IgD-negative memory B cell (primary cell): ENCODE data around the gene UBAC2. TPM values are rescaled to one million over a fixed set of nuclear protein-coding genes. Genes with fewer than 3 reads are reported as not detected.

ENCODE experiments used
- H3K27ac Mint-ChIP-seq, 3 donors: one replicate each; pipeline ENCODE4 v1.8.0; 2020 to 2022; ENCODE audit warnings: mild to moderate bottlenecking in 3 of 3, mixed read lengths in 3 of 3, moderate library complexity in 1 of 3
- H3K27me3 Mint-ChIP-seq: one replicate; pipeline ENCODE4 v1.8.0; 2021; ENCODE audit warnings: mixed read lengths
- H3K36me3 Mint-ChIP-seq: one replicate; pipeline ENCODE4 v1.8.0; 2020; ENCODE audit warnings: mild to moderate bottlenecking, mixed read lengths
- H3K4me1 Mint-ChIP-seq, 3 donors: one replicate each; pipeline ENCODE4 v1.8.0; 2020 to 2022; ENCODE audit warnings: mixed read lengths in 3 of 3, mild to moderate bottlenecking in 1 of 3
- H3K4me3 Mint-ChIP-seq, 4 donors: one replicate each; pipeline ENCODE4 v1.8.0; 2020 to 2022; ENCODE audit warnings: mild to moderate bottlenecking in 4 of 4, mixed read lengths in 4 of 4, moderate library complexity in 3 of 4
- H3K9me3 Mint-ChIP-seq, 3 donors: one replicate each; pipeline ENCODE4 v1.8.0; 2020 to 2021; ENCODE audit warnings: mixed read lengths in 3 of 3, mild to moderate bottlenecking in 1 of 3
- polyA plus RNA-seq: library from polyadenylated mRNA; unstranded; fragments of 300-500 nt; fragmentation: Illumina TruSeq; gene quantifications from one replicate; pipeline ENCODE4 v1.2.3, GENCODE V29; 2021

The UBAC2 gene
- polyA plus RNA-seq, 1 donor from 2014 or later = 88.0 TPM

DNA sequence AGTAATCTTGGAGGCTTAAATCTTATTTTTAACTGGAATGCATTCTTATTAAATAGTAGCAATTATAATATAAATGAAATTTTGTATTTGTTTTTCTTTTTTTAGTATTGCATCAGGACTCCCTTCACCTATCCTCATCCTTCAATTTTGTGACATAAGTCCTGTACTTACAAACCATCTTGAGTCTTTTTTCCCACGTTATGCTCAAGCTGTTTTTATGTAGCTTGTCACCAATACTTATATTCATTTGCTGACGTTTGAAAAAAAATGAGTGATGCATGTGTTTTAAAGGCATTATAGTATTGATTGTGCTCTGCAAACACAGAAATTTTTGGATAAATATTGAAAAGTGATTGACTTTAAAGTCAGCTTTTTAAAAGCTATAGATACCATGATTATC lies 56.6 kb downstream of the UBAC2 start:
- peak overlapping the region; percentile 83 to 86 (median 84) for H3K4me3 Mint-ChIP-seq
- H3K27me3 Mint-ChIP-seq = peaks cover 3% of the 10 kb centered on the region
- peaks cover 0 to 1% (median 0%) of the 10 kb centered on the region in 3 donors for H3K9me3 Mint-ChIP-seq
- peaks cover 10% of the 10 kb centered on the region for H3K36me3 Mint-ChIP-seq
- peak overlapping the region in 2 of 3 donors; percentile 31 to 35 for H3K27ac Mint-ChIP-seq
- peaks cover 44 to 60% (median 55%) of the 10 kb centered on the region in 3 donors for H3K4me1 Mint-ChIP-seq

DNA sequence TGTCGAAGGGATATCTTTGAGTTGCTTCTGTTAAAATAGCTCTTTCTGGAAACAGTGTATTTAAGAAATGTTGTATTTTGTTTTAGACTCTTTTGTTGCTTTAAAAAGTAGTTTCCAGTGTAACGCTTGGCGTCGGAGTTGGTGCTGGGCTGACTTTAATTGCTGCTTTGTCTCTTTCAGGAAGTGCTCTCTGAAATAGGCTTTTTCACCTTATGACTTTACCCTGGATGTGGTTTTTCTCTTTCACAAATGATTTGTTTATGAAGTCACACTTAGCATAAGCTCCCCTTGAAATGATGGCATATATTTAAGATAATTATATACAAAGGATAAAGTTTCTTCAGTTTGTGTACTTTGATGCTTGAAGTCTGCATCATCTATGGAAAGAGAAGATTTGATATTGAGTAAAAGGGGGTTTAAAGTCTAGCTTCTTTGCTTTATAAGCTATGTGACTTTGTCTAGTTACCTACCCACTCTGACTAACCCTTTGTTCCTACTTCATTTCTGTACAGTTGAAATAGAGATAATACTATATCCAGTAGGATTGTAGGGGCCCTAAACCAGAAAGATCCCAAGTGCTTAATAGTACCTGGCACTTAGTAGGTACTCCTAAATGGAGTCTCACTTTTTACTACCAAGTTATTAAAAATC lies 57.7 kb downstream of the UBAC2 start, which contains the start of gene GPR18:
Gene GPR18 (minus strand): TSS at position 170 of the 651 bp plus-strand sequence. CDS start 2,507 bp downstream, outside the sequence.
- peak within 1 kb of the TSS; percentile 81 to 96 (median 86) for H3K27ac Mint-ChIP-seq
- peaks cover 10% of the 10 kb centered on the region for H3K36me3 Mint-ChIP-seq
- H3K27me3 Mint-ChIP-seq = peaks cover 3% of the 10 kb centered on the region
- peak within 1 kb of the TSS; percentile 93 to 97 (median 96) for H3K4me3 Mint-ChIP-seq
- H3K4me1 Mint-ChIP-seq = peaks cover 50 to 66% (median 60%) of the 10 kb centered on the region in 3 donors
- H3K9me3 Mint-ChIP-seq = peaks cover 0 to 1% (median 0%) of the 10 kb centered on the region in 3 donors

DNA sequence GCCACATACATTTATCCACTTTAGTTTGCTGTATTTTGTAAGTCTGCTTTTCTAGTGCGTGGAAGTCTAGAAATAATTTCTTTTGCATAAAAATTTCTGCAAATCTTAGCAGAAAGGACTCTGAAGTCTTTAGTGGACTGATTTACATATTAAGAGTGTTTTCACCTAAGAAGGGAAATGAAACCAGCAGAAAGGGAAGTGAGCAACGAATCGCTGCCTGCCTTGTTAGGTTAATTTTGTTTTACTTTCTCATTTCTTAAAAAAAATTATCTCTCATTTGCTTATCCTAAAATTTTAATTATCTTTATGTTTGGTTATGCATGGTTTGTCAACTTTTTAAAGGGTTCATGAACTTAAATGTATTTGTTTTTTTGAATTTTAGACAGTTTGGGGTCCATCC lies 58.3 kb downstream of the UBAC2 start:
- H3K4me1 Mint-ChIP-seq = peaks cover 56 to 68% (median 62%) of the 10 kb centered on the region in 3 donors
- H3K9me3 Mint-ChIP-seq = peaks cover 0 to 1% (median 0%) of the 10 kb centered on the region in 3 donors
- peaks cover 10% of the 10 kb centered on the region for H3K36me3 Mint-ChIP-seq
- peak overlapping the region; percentile 81 to 96 (median 86) for H3K27ac Mint-ChIP-seq
- H3K27me3 Mint-ChIP-seq = peaks cover 3% of the 10 kb centered on the region
- peak overlapping the region; percentile 93 to 97 (median 96) for H3K4me3 Mint-ChIP-seq

DNA sequence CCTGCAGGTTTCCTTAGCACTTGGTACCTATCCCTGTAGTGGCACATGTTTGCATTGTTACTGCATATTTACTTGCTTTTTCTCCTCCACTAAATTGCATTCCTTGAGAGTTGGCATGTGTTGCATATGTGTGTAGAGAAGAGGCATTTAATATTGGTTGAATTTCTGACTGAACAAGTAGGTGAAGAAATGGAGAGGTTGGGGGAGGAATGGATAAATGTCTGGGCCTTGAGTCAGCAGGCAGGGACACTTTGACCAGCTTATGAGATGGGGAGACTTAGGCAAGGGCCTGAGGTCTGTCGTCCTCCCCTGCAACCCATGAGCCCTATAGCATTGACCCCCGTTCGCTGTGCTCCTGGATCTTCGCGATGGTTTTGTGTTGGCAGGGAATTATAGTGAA lies 59.6 kb downstream of the UBAC2 start:
- H3K27me3 Mint-ChIP-seq = peaks cover 3% of the 10 kb centered on the region
- peaks cover 4% of the 10 kb centered on the region for H3K36me3 Mint-ChIP-seq

DNA sequence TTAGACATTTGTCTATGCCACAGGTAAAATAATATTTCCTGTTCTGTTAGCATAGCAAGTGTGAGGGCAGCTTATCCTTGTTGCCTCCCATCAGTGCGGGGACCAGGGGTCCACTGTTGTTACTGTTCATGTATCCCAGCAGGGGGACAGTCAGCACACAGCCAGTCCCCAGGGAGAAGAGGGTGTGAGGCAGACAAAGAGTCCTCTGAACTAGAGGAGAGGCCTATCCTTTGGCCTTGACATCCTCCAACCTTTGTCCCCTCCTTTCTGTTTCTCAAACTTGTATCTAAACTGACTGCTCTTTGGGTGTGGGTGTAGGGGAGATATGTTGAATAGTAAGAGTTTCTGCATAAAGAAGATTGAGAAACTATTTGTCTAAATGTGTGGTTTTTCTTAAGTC lies 60.4 kb downstream of the UBAC2 start:
- Mint-ChIP-seq H3K27me3 (peaks cover 3% of the 10 kb centered on the region), H3K4me1 (peaks cover 62 to 72% (median 67%) of the 10 kb centered on the region in 3 donors), H3K36me3 (peaks cover 2% of the 10 kb centered on the region), H3K9me3 (no peaks in the 10 kb centered on the region), H3K4me3 (peak overlapping the region in 1 of 4 donors; percentile 43), H3K27ac (peak overlapping the region in 2 of 3 donors; percentile 12 to 88)

More for the DNA sequence above, 59.6 kb downstream of the UBAC2 start:
- Mint-ChIP-seq H3K4me3 (peak overlapping the region in 3 of 4 donors; percentile 89 to 97 (median 96)), H3K9me3 (no peaks in the 10 kb centered on the region), H3K27ac (peak overlapping the region; percentile 81 to 89 (median 86)), H3K4me1 (peaks cover 59 to 68% (median 65%) of the 10 kb centered on the region in 3 donors)

DNA sequence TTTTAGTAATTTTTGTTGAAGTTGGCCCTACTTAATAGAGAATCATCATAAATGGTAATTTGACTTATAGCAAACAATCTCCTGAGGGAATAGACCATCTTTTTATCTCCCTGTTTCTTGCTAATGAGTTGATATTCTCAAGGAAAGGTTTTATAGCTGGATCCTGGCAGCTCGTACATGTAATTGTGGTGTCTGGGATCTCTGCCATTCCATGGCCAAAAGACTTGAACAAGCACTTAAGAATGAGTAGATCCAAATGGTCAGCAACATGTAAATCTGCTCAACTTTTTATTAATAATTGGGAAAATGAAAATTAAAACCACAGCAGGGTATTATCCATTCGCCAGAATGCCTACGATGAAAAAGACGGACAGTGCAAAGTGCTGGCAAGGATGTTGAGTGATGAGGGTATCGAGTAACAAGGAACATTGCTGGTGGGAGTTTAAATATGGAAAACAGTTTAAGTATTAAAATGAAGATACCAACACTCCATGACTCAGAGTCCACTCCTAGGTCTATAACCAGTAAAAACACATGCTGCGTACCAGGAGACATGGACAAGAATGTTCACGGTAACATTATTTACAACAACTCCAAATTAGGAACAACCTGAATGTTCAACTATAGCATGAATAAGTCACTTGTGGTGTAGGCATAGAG lies 62.6 kb downstream of the UBAC2 start:
- Mint-ChIP-seq H3K4me3 (peak overlapping the region in 1 of 4 donors; percentile 86), H3K9me3 (no peaks in the 10 kb centered on the region), H3K4me1 (peaks cover 63 to 65% (median 63%) of the 10 kb centered on the region in 3 donors), H3K36me3 (peaks cover 2% of the 10 kb centered on the region), H3K27me3 (peaks cover 3% of the 10 kb centered on the region), H3K27ac (peak overlapping the region in 2 of 3 donors; percentile 27 to 46)

DNA sequence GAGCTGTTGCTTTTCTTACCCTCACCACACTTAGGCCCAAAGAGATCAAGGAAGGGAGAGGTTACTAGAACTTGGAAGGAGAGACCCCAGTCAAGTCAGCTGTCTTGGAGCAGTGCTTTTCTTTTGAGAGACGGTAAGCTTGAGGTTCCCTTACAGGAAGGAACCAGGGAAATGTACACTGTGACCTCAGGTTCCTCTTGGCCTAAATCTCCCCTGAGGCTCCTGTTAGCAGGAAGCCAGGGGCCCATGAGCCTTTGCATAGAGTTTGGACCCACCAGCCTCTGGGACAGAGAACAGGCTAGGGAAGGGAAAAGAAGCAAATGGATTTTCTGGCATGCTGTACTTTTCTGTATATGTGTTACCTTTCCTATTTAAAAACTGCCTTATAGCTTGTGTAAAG lies 63.4 kb downstream of the UBAC2 start:
- peaks cover 57 to 64% (median 64%) of the 10 kb centered on the region in 3 donors for H3K4me1 Mint-ChIP-seq
- peak overlapping the region; percentile 27 to 93 (median 85) for H3K27ac Mint-ChIP-seq
- peaks cover 3% of the 10 kb centered on the region for H3K27me3 Mint-ChIP-seq
- H3K36me3 Mint-ChIP-seq = peaks cover 2% of the 10 kb centered on the region
- no peaks in the 10 kb centered on the region for H3K9me3 Mint-ChIP-seq
- H3K4me3 Mint-ChIP-seq = peak overlapping the region; percentile 8 to 86 (median 44)

DNA sequence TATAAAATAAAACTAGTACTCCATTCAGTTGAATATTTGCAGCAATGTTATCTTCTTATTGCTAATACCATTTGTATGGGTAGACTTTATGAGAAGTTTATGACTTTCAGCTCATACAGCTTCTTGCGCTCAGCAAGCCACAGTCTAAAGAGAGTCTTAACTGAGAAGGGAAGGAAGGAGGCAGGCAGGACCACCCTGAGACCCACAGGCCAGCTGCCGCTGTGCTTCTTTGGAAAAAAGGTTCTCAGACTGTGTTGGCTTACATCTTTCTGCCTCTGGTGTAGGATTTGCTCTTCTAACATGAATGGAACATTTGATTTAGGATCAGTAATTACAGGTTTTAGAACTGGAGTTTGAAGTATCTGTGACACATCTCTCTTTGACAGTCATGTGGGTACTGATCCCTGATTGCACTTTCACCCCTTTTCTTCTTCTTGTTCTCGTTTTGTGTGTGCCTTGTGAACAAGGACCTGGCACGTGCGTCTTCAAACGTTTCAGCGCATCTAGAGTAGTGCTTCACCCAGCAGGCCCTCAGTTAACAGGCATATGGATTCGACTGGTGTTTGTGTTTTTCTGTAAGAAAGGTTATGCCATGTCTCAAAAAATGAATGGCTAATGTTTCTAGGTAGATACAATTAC lies 64.6 kb downstream of the UBAC2 start:
- Mint-ChIP-seq H3K9me3 (no peaks in the 10 kb centered on the region), H3K4me1 (peaks cover 51 to 59% (median 56%) of the 10 kb centered on the region in 3 donors), H3K27ac (peak overlapping the region in 2 of 3 donors; percentile 0 to 79), H3K27me3 (no peaks in the 10 kb centered on the region), H3K36me3 (no peaks in the 10 kb centered on the region), H3K4me3 (peak overlapping the region in 2 of 4 donors; percentile 61 to 83)

DNA sequence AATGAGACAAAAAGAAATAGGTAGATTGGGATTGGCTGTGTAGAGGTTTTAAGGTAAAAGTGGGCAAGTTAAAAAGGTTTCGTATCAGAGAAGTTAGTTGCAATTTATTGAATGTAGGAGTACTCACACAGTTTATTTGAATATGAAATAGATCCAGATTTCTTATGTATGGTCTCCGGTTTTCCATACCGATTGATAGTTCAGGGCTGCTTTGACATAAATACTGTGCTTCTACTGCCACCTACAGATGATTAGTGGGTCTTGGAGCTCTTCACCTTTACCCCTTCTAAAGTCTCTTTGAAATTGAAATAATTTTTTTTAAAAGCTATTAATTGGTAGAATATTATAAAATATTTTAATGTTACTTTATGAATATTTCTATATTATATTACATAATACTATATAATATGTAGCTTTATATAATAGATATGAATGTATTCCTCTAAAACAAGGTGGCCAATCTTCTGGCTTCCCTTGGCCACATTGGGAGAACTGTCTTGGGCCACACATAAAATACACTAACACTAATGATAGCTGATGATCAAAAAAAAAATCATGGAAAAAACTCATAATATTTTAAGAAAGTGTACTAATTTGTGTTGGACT lies 65.3 kb downstream of the UBAC2 start:
- Mint-ChIP-seq H3K27ac (peak overlapping the region; percentile 0 to 79 (median 24)), H3K4me1 (peaks cover 54 to 60% (median 55%) of the 10 kb centered on the region in 3 donors), H3K27me3 (no peaks in the 10 kb centered on the region), H3K4me3 (peak overlapping the region in 2 of 4 donors; percentile 61 to 83), H3K36me3 (no peaks in the 10 kb centered on the region), H3K9me3 (no peaks in the 10 kb centered on the region)

DNA sequence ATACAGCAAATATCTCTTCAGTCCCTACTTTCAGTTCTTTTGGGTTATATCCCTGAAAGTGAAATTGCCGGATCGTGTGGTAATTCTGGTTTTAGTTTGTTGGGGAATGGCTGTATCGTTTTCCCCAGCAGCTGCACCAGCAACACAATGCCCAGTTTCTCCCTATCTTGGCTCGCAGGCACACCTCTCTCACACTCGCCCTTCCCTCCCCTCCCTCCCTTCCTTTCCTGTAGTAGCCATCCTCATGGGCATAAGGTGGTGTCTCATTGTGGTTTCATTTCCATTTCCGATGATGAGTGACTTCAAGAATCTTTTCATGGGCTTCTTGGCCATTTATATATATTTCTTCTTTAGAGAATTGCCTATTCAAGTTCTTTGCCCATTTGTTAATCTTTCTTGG lies 66.2 kb downstream of the UBAC2 start:
- Mint-ChIP-seq H3K4me3 (no peak overlapping the region), H3K36me3 (no peaks in the 10 kb centered on the region), H3K9me3 (no peaks in the 10 kb centered on the region), H3K27ac (no peak overlapping the region), H3K27me3 (no peaks in the 10 kb centered on the region), H3K4me1 (peaks cover 56 to 60% (median 57%) of the 10 kb centered on the region in 3 donors)

DNA sequence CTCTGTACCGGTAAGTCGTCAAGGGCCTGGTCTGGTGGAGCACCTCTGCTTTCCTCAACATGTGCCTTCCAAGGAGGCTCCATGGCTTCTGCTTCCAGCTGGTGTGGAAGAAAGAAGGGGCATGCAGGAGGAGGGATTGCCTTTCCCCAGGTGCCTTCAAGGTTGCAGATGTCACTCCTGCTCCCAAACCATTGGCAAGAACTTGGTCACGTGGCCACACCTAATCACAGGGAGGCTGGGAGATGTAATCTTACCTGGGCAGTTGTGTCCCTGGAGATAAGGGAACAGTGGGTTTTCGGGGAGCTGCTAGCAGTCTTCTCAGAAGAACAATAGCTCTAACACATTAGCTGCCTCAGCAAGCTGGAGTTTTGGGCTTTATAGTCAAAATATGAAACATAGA lies 67.3 kb downstream of the UBAC2 start:
- Mint-ChIP-seq H3K4me1 (peaks cover 54 to 56% (median 55%) of the 10 kb centered on the region in 3 donors), H3K27ac (peak overlapping the region in 1 of 3 donors; percentile 70)

DNA sequence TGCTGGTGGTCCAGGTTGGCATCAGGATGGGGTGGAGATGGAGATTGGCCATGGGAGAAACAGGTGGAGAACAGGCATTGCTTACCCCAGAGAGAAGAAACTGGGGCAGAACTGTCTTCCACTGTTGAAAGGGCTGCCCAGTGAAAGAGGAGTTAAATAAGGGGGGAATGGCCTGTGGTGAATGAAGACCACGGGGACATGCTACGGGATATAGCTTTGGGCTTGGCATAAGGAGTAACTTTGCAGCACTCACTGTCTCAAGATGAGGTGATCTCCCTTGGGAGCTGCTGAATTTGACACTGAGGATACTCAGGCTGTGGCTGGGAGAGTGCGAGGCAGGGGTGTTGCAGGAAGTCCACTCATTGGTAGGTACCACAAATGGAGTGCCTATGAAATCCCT lies 68.2 kb downstream of the UBAC2 start:
- Mint-ChIP-seq H3K4me1 (peaks cover 49 to 53% (median 53%) of the 10 kb centered on the region in 3 donors), H3K4me3 (no peak overlapping the region), H3K9me3 (no peaks in the 10 kb centered on the region), H3K36me3 (no peaks in the 10 kb centered on the region), H3K27ac (no peak overlapping the region), H3K27me3 (no peaks in the 10 kb centered on the region)

More for the DNA sequence above, 67.3 kb downstream of the UBAC2 start:
- Mint-ChIP-seq H3K4me3 (no peak overlapping the region), H3K9me3 (no peaks in the 10 kb centered on the region), H3K27me3 (no peaks in the 10 kb centered on the region), H3K36me3 (no peaks in the 10 kb centered on the region)

DNA sequence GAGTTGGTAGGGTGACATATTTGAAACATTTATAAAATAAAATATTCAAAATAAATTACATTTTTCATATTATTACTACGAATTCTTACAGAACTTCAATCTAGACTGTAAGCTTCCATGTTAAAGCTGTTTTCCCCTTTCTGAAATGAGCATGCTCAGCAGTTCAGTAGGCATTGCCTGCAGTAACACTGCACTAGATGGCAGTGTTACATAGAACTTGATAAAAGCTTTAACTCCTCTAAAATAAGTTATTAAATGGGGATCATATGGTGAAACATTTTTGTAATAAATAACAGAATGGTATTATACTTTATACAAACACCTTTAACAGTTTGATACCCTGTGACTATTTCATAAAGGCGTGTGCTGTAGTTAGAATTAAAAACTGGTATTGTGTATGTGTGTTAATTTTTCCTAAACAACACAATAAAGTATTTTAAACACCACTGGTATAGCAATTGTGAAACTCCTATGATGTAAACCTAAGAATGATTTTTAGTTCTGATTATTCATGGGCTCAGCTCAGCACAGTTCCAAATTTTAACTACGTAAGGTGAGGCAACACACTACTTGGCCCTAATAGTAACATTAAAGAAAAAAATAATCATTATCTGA lies 69.1 kb downstream of the UBAC2 start:
- no peaks in the 10 kb centered on the region for H3K27me3 Mint-ChIP-seq
- H3K27ac Mint-ChIP-seq = peak overlapping the region; percentile 84 to 94 (median 85)
- H3K36me3 Mint-ChIP-seq = peaks cover 4% of the 10 kb centered on the region
- H3K4me1 Mint-ChIP-seq = peaks cover 44 to 50% (median 49%) of the 10 kb centered on the region in 3 donors
- no peaks in the 10 kb centered on the region for H3K9me3 Mint-ChIP-seq
- H3K4me3 Mint-ChIP-seq = peak overlapping the region in 2 of 4 donors; percentile 46 to 52

DNA sequence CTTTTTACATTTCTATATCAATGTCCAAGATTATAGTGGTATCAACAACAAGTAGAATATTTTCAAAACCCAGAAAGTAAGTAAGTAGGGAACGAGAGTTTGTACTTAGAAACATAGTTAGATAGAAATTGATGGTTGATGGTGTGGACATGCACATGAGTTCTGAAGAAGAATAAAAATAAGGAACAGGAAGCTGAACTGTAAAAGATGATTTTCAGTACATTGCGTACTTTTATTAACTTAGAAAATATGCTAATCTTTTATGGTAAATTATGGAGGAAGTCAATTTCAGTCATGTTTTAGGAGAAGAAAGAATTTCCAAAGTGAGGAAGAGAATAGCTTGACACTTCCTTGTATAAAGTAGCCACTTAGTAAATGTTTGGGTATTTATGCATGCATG lies 69.9 kb downstream of the UBAC2 start:
- Mint-ChIP-seq H3K4me3 (peak overlapping the region in 3 of 4 donors; percentile 46 to 70 (median 52)), H3K4me1 (peaks cover 39 to 50% (median 50%) of the 10 kb centered on the region in 3 donors), H3K27me3 (no peaks in the 10 kb centered on the region), H3K36me3 (peaks cover 7% of the 10 kb centered on the region), H3K27ac (peak overlapping the region; percentile 84 to 94 (median 85)), H3K9me3 (no peaks in the 10 kb centered on the region)
